MM.1S (cell line): ENCODE data around the gene SEMA4D.

Source experiments
- DNase-seq: peaks from one replicate; pipeline ENCODE4 v3.0.0-alpha.2; 2015
- H2AFZ ChIP-seq: fragments of 300-600 bp; sonication (generic); 2 replicates; pipeline ENCODE4 v1.6.0; 2016; ENCODE audit warnings: antibody characterized with exemption, low read length
- H3F3A ChIP-seq: fragments of 300-600 bp; sonication (generic); 2 replicates; pipeline ENCODE4 v1.6.1; 2016; ENCODE audit warnings: mild to moderate bottlenecking, antibody characterized with exemption, low read length, moderate library complexity, mixed read lengths; ENCODE audit not compliant: insufficient read depth
- H3K27ac ChIP-seq: fragments of 300-600 bp; sonication (generic); 2 replicates; pipeline ENCODE4 v1.5.1; 2016; ENCODE audit warnings: mild to moderate bottlenecking, low read length
- H3K27me3 ChIP-seq: fragments of 300-600 bp; sonication (generic); replicated peaks from 2 replicates; pipeline ENCODE4 v1.6.0; 2016; ENCODE audit warnings: low read length; ENCODE audit not compliant: insufficient read depth
- H3K36me3 ChIP-seq: fragments of 300-600 bp; sonication (generic); replicated peaks from 2 replicates; pipeline ENCODE4 v1.6.1; 2016; ENCODE audit warnings: mild to moderate bottlenecking, low read length, mixed read lengths; ENCODE audit not compliant: insufficient read depth
- H3K4me1 ChIP-seq: fragments of 300-600 bp; sonication (generic); 2 replicates; pipeline ENCODE4 v1.6.1; 2016; ENCODE audit warnings: low read length, mixed read lengths
- H3K4me2 ChIP-seq: fragments of 300-600 bp; sonication (generic); 2 replicates; pipeline ENCODE4 v1.6.0; 2016; ENCODE audit warnings: low read depth, low read length
- H3K4me3 ChIP-seq: fragments of 300-600 bp; sonication (generic); 2 replicates; pipeline ENCODE4 v1.5.1; 2016; ENCODE audit warnings: low read length, mixed read lengths
- H3K79me2 ChIP-seq: fragments of 300-600 bp; sonication (generic); 2 replicates; pipeline ENCODE4 v1.6.1; 2016; ENCODE audit warnings: mixed run types, low read length, mixed read lengths
- H3K9ac ChIP-seq: fragments of 300-600 bp; sonication (generic); 2 replicates; pipeline ENCODE4 v1.6.1; 2016; ENCODE audit warnings: low read length, mixed read lengths
- H3K9me2 ChIP-seq: fragments of 300-600 bp; sonication (generic); replicated peaks from 2 replicates; pipeline ENCODE4 v1.6.1; 2016; ENCODE audit warnings: mild to moderate bottlenecking, low read length, mixed read lengths; ENCODE audit not compliant: insufficient read depth
- H3K9me3 ChIP-seq: fragments of 300-600 bp; sonication (generic); replicated peaks from 2 replicates; pipeline ENCODE4 v1.6.1; 2016; ENCODE audit warnings: mild to moderate bottlenecking, low read length, mixed read lengths; ENCODE audit not compliant: insufficient read depth
- H4K20me1 ChIP-seq: fragments of 300-600 bp; sonication (generic); 2 replicates; pipeline ENCODE4 v1.6.1; 2016; ENCODE audit warnings: mild to moderate bottlenecking, low read length, moderate library complexity, mixed read lengths; ENCODE audit not compliant: insufficient read depth
- EZH2 ChIP-seq: fragments of 300-600 bp; sonication (generic); optimal IDR thresholded peaks from 2 replicates; pipeline ENCODE3; 2017; ENCODE audit warnings: low read depth, mild to moderate bottlenecking, antibody characterized with exemption, low read length, mixed read lengths
- EZH2phosphoT487 ChIP-seq: fragments of 300-600 bp; sonication (generic); IDR thresholded peaks from 2 replicates; pipeline ENCODE4 v1.6.1; 2018; ENCODE audit warnings: antibody characterized with exemption, low read length
- TF ChIP-seq, protein P1 (sequence below): fragments of 300-600 bp; sonication (generic); IDR thresholded peaks from 2 replicates; pipeline ENCODE4 v1.5.1; 2016; ENCODE audit warnings: antibody characterized with exemption, low read length, mixed read lengths

SEMA4D gene, protein sequence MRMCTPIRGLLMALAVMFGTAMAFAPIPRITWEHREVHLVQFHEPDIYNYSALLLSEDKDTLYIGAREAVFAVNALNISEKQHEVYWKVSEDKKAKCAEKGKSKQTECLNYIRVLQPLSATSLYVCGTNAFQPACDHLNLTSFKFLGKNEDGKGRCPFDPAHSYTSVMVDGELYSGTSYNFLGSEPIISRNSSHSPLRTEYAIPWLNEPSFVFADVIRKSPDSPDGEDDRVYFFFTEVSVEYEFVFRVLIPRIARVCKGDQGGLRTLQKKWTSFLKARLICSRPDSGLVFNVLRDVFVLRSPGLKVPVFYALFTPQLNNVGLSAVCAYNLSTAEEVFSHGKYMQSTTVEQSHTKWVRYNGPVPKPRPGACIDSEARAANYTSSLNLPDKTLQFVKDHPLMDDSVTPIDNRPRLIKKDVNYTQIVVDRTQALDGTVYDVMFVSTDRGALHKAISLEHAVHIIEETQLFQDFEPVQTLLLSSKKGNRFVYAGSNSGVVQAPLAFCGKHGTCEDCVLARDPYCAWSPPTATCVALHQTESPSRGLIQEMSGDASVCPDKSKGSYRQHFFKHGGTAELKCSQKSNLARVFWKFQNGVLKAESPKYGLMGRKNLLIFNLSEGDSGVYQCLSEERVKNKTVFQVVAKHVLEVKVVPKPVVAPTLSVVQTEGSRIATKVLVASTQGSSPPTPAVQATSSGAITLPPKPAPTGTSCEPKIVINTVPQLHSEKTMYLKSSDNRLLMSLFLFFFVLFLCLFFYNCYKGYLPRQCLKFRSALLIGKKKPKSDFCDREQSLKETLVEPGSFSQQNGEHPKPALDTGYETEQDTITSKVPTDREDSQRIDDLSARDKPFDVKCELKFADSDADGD

GRCh38 chr9:89497978-89498851 lies at the start of gene SEMA4D:
Gene SEMA4D (minus strand): TSS chr9:89498113. CDS start chr9:89405456, 92,657 bp downstream.
- Histone ChIP-seq H3K27me3 (no peaks in the 10 kb centered on the region), H3K79me2 (peaks cover 43% of the 10 kb centered on the region), H4K20me1 (peaks cover 29% of the 10 kb centered on the region), H2AFZ (peak within 1 kb of the TSS; percentile 80), H3K9me2 (no peaks in the 10 kb centered on the region), H3K4me2 (peak within 1 kb of the TSS; percentile 98), H3K4me1 (peaks cover 40% of the 10 kb centered on the region), H3K27ac (peak within 1 kb of the TSS; percentile 89), H3K36me3 (no peaks in the 10 kb centered on the region; the same call in 1 of the 2 replicates), H3K9me3 (no peaks in the 10 kb centered on the region), H3K4me3 (peak within 1 kb of the TSS; percentile 73), H3K9ac (peak within 1 kb of the TSS; percentile 72), H3F3A (peaks cover 13% of the 10 kb centered on the region)
- DNase-seq = peak; percentile 73
- no peak for TF ChIP-seq EZH2
- no peak for TF ChIP-seq EZH2phosphoT487
- TF ChIP-seq, protein P1, sequence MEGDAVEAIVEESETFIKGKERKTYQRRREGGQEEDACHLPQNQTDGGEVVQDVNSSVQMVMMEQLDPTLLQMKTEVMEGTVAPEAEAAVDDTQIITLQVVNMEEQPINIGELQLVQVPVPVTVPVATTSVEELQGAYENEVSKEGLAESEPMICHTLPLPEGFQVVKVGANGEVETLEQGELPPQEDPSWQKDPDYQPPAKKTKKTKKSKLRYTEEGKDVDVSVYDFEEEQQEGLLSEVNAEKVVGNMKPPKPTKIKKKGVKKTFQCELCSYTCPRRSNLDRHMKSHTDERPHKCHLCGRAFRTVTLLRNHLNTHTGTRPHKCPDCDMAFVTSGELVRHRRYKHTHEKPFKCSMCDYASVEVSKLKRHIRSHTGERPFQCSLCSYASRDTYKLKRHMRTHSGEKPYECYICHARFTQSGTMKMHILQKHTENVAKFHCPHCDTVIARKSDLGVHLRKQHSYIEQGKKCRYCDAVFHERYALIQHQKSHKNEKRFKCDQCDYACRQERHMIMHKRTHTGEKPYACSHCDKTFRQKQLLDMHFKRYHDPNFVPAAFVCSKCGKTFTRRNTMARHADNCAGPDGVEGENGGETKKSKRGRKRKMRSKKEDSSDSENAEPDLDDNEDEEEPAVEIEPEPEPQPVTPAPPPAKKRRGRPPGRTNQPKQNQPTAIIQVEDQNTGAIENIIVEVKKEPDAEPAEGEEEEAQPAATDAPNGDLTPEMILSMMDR = no peak

GRCh38 chr9:89547000-89547399 lies 49.1 kb upstream of the SEMA4D start:
- no peaks in the 10 kb centered on the region for H3K9me2 ChIP-seq
- no peaks in the 10 kb centered on the region for H3K79me2 ChIP-seq
- no peak overlapping the region for H3K27ac ChIP-seq
- no peak overlapping the region for H2AFZ ChIP-seq
- TF ChIP-seq EZH2 (no peak), EZH2phosphoT487 (no peak)
- TF ChIP-seq, protein P1 = no peak
- H3K9ac ChIP-seq = no peak overlapping the region
- no peak for DNase-seq
- peaks cover 34% of the 10 kb centered on the region for H3K4me1 ChIP-seq
- H3K4me3 ChIP-seq = no peak overlapping the region
- H3K27me3 ChIP-seq = no peaks in the 10 kb centered on the region
- H3K36me3 ChIP-seq = no peaks in the 10 kb centered on the region
- peaks cover 11% of the 10 kb centered on the region for H3F3A ChIP-seq
- H3K9me3 ChIP-seq = no peaks in the 10 kb centered on the region
- H3K4me2 ChIP-seq = no peak overlapping the region
- H4K20me1 ChIP-seq = no peaks in the 10 kb centered on the region

DNA sequence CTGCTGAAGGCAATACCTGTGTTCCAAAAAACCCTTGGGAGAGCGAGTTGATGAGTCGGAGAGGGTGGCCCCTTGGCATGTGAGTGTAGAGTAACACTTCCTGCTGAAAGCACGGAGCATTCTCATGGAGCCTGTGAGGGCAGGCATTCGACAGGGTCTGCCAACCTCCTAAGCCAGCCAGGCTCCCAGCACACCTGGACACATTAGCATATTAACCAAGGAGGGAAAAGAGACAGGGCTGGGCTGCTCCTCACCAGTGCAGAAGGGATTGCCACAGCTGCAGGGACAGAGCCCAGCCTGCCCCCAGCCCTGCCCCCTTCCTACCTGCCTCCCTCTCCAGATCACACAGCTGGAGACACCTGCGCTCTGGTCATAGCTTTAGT lies 46.4 kb upstream of the SEMA4D start:
- no peaks in the 10 kb centered on the region for H4K20me1 ChIP-seq
- no peak overlapping the region for H2AFZ ChIP-seq
- no peak overlapping the region for H3K4me3 ChIP-seq
- peaks cover 45% of the 10 kb centered on the region for H3K4me1 ChIP-seq
- H3K9me3 ChIP-seq = no peaks in the 10 kb centered on the region
- no peak overlapping the region for H3K4me2 ChIP-seq
- no peak for DNase-seq
- no peaks in the 10 kb centered on the region for H3K36me3 ChIP-seq
- no peak overlapping the region for H3K27ac ChIP-seq
- TF ChIP-seq, protein P1 = no peak
- TF ChIP-seq EZH2phosphoT487 (no peak), EZH2 (no peak)
- H3K79me2 ChIP-seq = no peaks in the 10 kb centered on the region
- H3K27me3 ChIP-seq = no peaks in the 10 kb centered on the region
- H3K9ac ChIP-seq = no peak overlapping the region
- no peaks in the 10 kb centered on the region for H3K9me2 ChIP-seq
- peaks cover 12% of the 10 kb centered on the region for H3F3A ChIP-seq
